H1 (cell line): ENCODE data around the gene TUBAL3. TPM values are rescaled to one million over a fixed set of nuclear protein-coding genes. Genes with fewer than 3 reads are reported as not detected.

Experiments used
- CTCF ChIA-PET: fragments of 300-600 bp; sonication (Branson Sonifier 250); formaldehyde crosslinking; loops from one replicate; lab custom pipeline; 2021; ENCODE audit not compliant: partially characterized antibody; lab: Charles Lee
- POLR2A ChIA-PET: fragments of 300-600 bp; sonication (Branson Sonifier 250); formaldehyde crosslinking; loops from one replicate; lab custom pipeline; 2021; ENCODE audit warnings: inconsistent platforms; ENCODE audit not compliant: partially characterized antibody; lab: Charles Lee
- DNase-seq, 2 experiments: peaks; one replicate each; pipeline versions ENCODE4 v3.0.0 to v3.0.0-alpha.2; 2010 to 2022; ENCODE audit warnings: low spot score in 2 of 2, low read depth in 1 of 2, mixed read lengths in 1 of 2
- FAIRE-seq: peaks from 2 replicates; lab custom pipeline; 2011; peaks lifted over from hg19 to GRCh38; lab: Jason Lieb, UNC
- H2AFZ ChIP-seq: 2 replicates; pipeline ENCODE4 v1.8.1; 2012; ENCODE audit warnings: low read length, inconsistent platforms
- H2AK5ac ChIP-seq: 2 replicates; pipeline ENCODE4 v1.6.1; 2013; ENCODE audit warnings: low read depth, low read length
- H2BK120ac ChIP-seq: replicated peaks from 2 replicates; pipeline ENCODE3; 2013; ENCODE audit warnings: low read depth, low read length, inconsistent platforms
- H2BK12ac ChIP-seq: 2 replicates; pipeline ENCODE4 v1.6.1; 2013; ENCODE audit warnings: low read depth, low read length
- H2BK15ac ChIP-seq: 2 replicates; pipeline ENCODE4 v1.6.1; 2013; ENCODE audit warnings: low read length
- H2BK20ac ChIP-seq: 2 replicates; pipeline ENCODE4 v1.6.1; 2013; ENCODE audit warnings: low read length
- H2BK5ac ChIP-seq: 2 replicates; pipeline ENCODE4 v1.6.1; 2013; ENCODE audit warnings: low read depth, low read length
- H3K14ac ChIP-seq: 2 replicates; pipeline ENCODE4 v1.6.1; 2013; ENCODE audit warnings: inconsistent platforms; ENCODE audit not compliant: insufficient read length
- H3K18ac ChIP-seq: 2 replicates; pipeline ENCODE4 v1.6.1; 2013; ENCODE audit warnings: low read length; ENCODE audit errors: extremely low read depth
- H3K23ac ChIP-seq: 2 replicates; pipeline ENCODE4 v1.6.1; 2013; ENCODE audit warnings: inconsistent platforms; ENCODE audit not compliant: insufficient read length
- H3K23me2 ChIP-seq: 2 replicates; pipeline ENCODE4 v1.6.1; 2013; ENCODE audit warnings: low read depth, low read length
- H3K27ac ChIP-seq: 2 replicates; pipeline ENCODE4 v1.6.1; 2011; ENCODE audit warnings: low read depth, low read length, inconsistent platforms
- H3K27me3 ChIP-seq, 4 experiments: replicated peaks in 1 of 4; 1 replicate in 1 of 4; 2 replicates in 3 of 4; pipeline versions ENCODE4 v1.6.1 to v1.8.1; 2011 to 2013; ENCODE audit warnings: low read length in 3 of 4, mild to moderate bottlenecking in 3 of 4, inconsistent platforms in 2 of 4, mixed read lengths in 2 of 4, moderate library complexity in 1 of 4; ENCODE audit not compliant: control insufficient read depth in 3 of 4, insufficient read depth in 3 of 4; ENCODE audit errors: extremely low read depth in 1 of 4
- H3K36me3 ChIP-seq, 4 experiments: 2 replicates each; pipeline versions ENCODE4 v1.6.1 to v1.8.1; 2011 to 2013; ENCODE audit warnings: mild to moderate bottlenecking in 4 of 4, low read length in 3 of 4, moderate library complexity in 2 of 4, control low read depth in 1 of 4, inconsistent platforms in 1 of 4; ENCODE audit not compliant: insufficient read depth in 4 of 4, control insufficient read depth in 2 of 4
- H3K4ac ChIP-seq: replicated peaks from 2 replicates; pipeline ENCODE3; 2013; ENCODE audit warnings: low read length, low read depth, mixed read lengths, inconsistent platforms; ENCODE audit not compliant: insufficient read length
- H3K4me1 ChIP-seq, 4 experiments: replicated peaks in 1 of 4; 1 replicate in 1 of 4; 2 replicates in 3 of 4; pipeline versions ENCODE4 v1.6.1 to v1.8.1; 2011 to 2013; ENCODE audit warnings: low read length in 3 of 4, inconsistent platforms in 2 of 4, mixed read lengths in 1 of 4; ENCODE audit not compliant: insufficient read depth in 4 of 4, control insufficient read depth in 3 of 4
- H3K4me2 ChIP-seq, 2 experiments: 2 replicates each; pipeline versions ENCODE4 v1.6.1 to v1.8.1; 2011 to 2013; ENCODE audit warnings: low read depth in 2 of 2, low read length in 2 of 2, control low read depth in 1 of 2, inconsistent platforms in 1 of 2, mild to moderate bottlenecking in 1 of 2; ENCODE audit not compliant: insufficient read depth in 1 of 2
- H3K4me3 ChIP-seq, 4 experiments: fragments of 200-600, 300-600 bp in 1 of 4; sonication (generic), shearing (Covaris generic), sonication (Bioruptor Twin) in 1 of 4; 2 replicates each; pipeline versions ENCODE4 v1.5.1 to v1.8.1; 2011 to 2016; ENCODE audit warnings: low read length in 4 of 4, low read depth in 3 of 4, control low read depth in 2 of 4, inconsistent platforms in 2 of 4, mild to moderate bottlenecking in 2 of 4, mixed read lengths in 1 of 4, moderate library complexity in 1 of 4; ENCODE audit not compliant: insufficient read depth in 2 of 4; ENCODE audit errors: extremely low read depth in 1 of 4
- H3K56ac ChIP-seq: replicated peaks from 2 replicates; pipeline ENCODE3; 2013; ENCODE audit warnings: low read depth, mild to moderate bottlenecking, mixed read lengths, low read length, inconsistent platforms; ENCODE audit not compliant: insufficient read length
- H3K79me1 ChIP-seq: 2 replicates; pipeline ENCODE4 v1.6.1; 2013; ENCODE audit warnings: low read depth, low read length, control low read depth
- H3K79me2 ChIP-seq, 2 experiments: 2 replicates each; pipeline versions ENCODE4 v1.6.1 to v1.8.1; 2012 to 2013; ENCODE audit warnings: low read length in 2 of 2, mild to moderate bottlenecking in 2 of 2, inconsistent platforms in 1 of 2; ENCODE audit not compliant: insufficient read depth in 2 of 2, control insufficient read depth in 1 of 2
- H3K9ac ChIP-seq, 4 experiments: replicated peaks in 1 of 4; 1 replicate in 1 of 4; 2 replicates in 3 of 4; pipeline versions ENCODE4 v1.6.1 to v1.8.1; 2011 to 2013; ENCODE audit warnings: low read depth in 3 of 4, low read length in 3 of 4, control low read depth in 2 of 4, mild to moderate bottlenecking in 2 of 4, moderate library complexity in 2 of 4, inconsistent platforms in 1 of 4; ENCODE audit errors: extremely low read depth in 1 of 4
- H3K9me3 ChIP-seq, 2 experiments: 2 replicates each; pipeline versions ENCODE4 v1.6.1 to v1.8.1; 2012 to 2013; ENCODE audit warnings: mild to moderate bottlenecking in 2 of 2, moderate library complexity in 2 of 2, control low read depth in 1 of 2, inconsistent platforms in 1 of 2, low read depth in 1 of 2, low read length in 1 of 2, mixed read lengths in 1 of 2; ENCODE audit not compliant: insufficient read depth in 2 of 2
- H4K20me1 ChIP-seq, 2 experiments: replicated peaks in 1 of 2; 2 replicates each; pipeline versions ENCODE3 to v1.8.1; 2011 to 2013; ENCODE audit warnings: inconsistent platforms in 2 of 2, low read length in 2 of 2, mild to moderate bottlenecking in 1 of 2; ENCODE audit not compliant: insufficient read depth in 2 of 2, control insufficient read depth in 1 of 2
- H4K5ac ChIP-seq: 2 replicates; pipeline ENCODE4 v1.6.1; 2013; ENCODE audit warnings: low read length, low read depth, mixed read lengths, inconsistent platforms; ENCODE audit not compliant: insufficient read length
- H4K8ac ChIP-seq: 2 replicates; pipeline ENCODE4 v1.8.0; 2013; ENCODE audit warnings: mild to moderate bottlenecking, moderate library complexity, low read length, inconsistent platforms; ENCODE audit not compliant: insufficient read depth; ENCODE audit errors: extremely low read depth
- H4K91ac ChIP-seq: replicated peaks from 2 replicates; pipeline ENCODE3; 2013; ENCODE audit warnings: low read length, mixed read lengths, inconsistent platforms; ENCODE audit not compliant: insufficient read length
- POU5F1 ChIP-seq: IDR thresholded peaks from 2 replicates; pipeline ENCODE4 v1.6.1; 2011; ENCODE audit warnings: low read depth, mild to moderate bottlenecking, low read length, moderate library complexity
- WGBS, 2 experiments: shearing (Covaris generic) in 1 of 2; methylation state at CpG; one replicate each; pipeline versions ENCODE4 v1.1.6 to v1.1.7; 2013 to 2015; ENCODE audit warnings: low lambda C conversion rate in 2 of 2, mixed read lengths in 2 of 2, inconsistent platforms in 1 of 2, low coverage in 1 of 2, missing lambda C conversion rate in 1 of 2; ENCODE audit not compliant: insufficient replicate concordance in 2 of 2, insufficient coverage in 1 of 2, insufficient read length in 1 of 2; ENCODE audit errors: extremely low coverage in 1 of 2, missing lambda C conversion rate in 1 of 2; 5-methylcytosine and 5-hydroxymethylcytosine counted together
- polyA plus RNA-seq, 7 experiments: library from polyadenylated mRNA; depleted of rRNA in 3 of 7; stranded (reverse) in 5 of 7; unstranded in 2 of 7; fragments of >200 nt in 5 of 7; fragments of 200-250 nt in 2 of 7; gene quantifications; 1 replicate in 5 of 7; 2 replicates in 1 of 7; 4 replicates in 1 of 7; pipeline versions ENCODE4 v1.2.1 to v1.2.3, GENCODE V29; 2011 to 2013; ENCODE audit warnings: missing spikeins in 2 of 7, mixed read lengths in 2 of 7
- total RNA-seq: library from RNA; stranded (reverse); fragmentation: NEBNext Ultra II Directional; extraction: Animal tissue kit (Norgen Biotek cat#: 25700); gene quantifications from 2 replicates; pipeline ENCODE4 v1.2.1, GENCODE V29; 2021

Gene TUBAL3
- total and polyA plus RNA-seq, 2 of the 8 experiments (the other 6 are each of a cell fraction or from before 2014, with no cell fraction given), result 0.17 TPM; not detected in 1

- no peak overlapping the region for H2BK120ac ChIP-seq
- no peak overlapping the region for H2AFZ ChIP-seq
- H2BK12ac ChIP-seq, result no peak overlapping the region
- no peaks in the 10 kb centered on the region for H3K9me3 ChIP-seq
- no peaks in the 10 kb centered on the region for H3K23me2 ChIP-seq
- TF ChIP-seq POU5F1, result no peak
- H3K4me2 ChIP-seq, result no peak overlapping the region
- no peak overlapping the region for H3K56ac ChIP-seq
- H3K79me1 ChIP-seq, result no peaks in the 10 kb centered on the region
- no peak for FAIRE-seq
- H3K79me2 ChIP-seq, result no peaks in the 10 kb centered on the region
- no peak overlapping the region for H3K18ac ChIP-seq
- H3K14ac ChIP-seq, result no peak overlapping the region
- H4K91ac ChIP-seq, result no peak overlapping the region
- H3K4ac ChIP-seq, result no peak overlapping the region
- H2BK20ac ChIP-seq, result no peak overlapping the region
- no peaks in the 10 kb centered on the region for H3K4me1 ChIP-seq
- no peaks in the 10 kb centered on the region for H4K20me1 ChIP-seq
- H3K23ac ChIP-seq, result no peak overlapping the region
- H3K27me3 ChIP-seq, result no peaks in the 10 kb centered on the region; a peak in 1 of 7 replicates
- no peak overlapping the region for H2BK15ac ChIP-seq
- no peak overlapping the region for H3K9ac ChIP-seq
- no peak overlapping the region for H3K27ac ChIP-seq
- WGBS, 2 experiments, result 86% methylated on average over 4 of the region's 4 CpGs; no CpG with 5 or more reads in 1 of the 2 experiments
- ChIA-PET CTCF (no interaction called here), POLR2A (no interaction called here)
- no peak overlapping the region for H4K8ac ChIP-seq
- no peaks in the 10 kb centered on the region for H3K36me3 ChIP-seq
- H2AK5ac ChIP-seq, result no peak overlapping the region
- H3K4me3 ChIP-seq, result no peak overlapping the region
- no peak for DNase-seq
- no peak overlapping the region for H4K5ac ChIP-seq
- no peak overlapping the region for H2BK5ac ChIP-seq
Observed at GRCh38 chr10:5361966-5362365, 42.7 kb downstream of the TUBAL3 start.
